H1 (cell line): ENCODE results near the gene RAP2B. TPM values are rescaled to one million over a fixed set of nuclear protein-coding genes. Genes with fewer than 3 reads are reported as not detected.
A peak's percentile ranks its signal among the peaks of the same experiment; 100 is the strongest.

Experiments
- PHF8 ChIP-seq: fragments of 200-600 bp; sonication (generic); conservative IDR thresholded peaks from 2 replicates; pipeline ENCODE4 v1.7.1; 2012; ENCODE audit warnings: low read depth, mild to moderate bottlenecking, inconsistent platforms, low read length, moderate library complexity
- polyA plus RNA-seq, 7 experiments: library from polyadenylated mRNA; depleted of rRNA in 3 of 7; stranded (reverse) in 5 of 7; unstranded in 2 of 7; fragments of >200 nt in 5 of 7; fragments of 200-250 nt in 2 of 7; gene quantifications; 1 replicate in 5 of 7; 2 replicates in 1 of 7; 4 replicates in 1 of 7; pipeline versions ENCODE4 v1.2.1 to v1.2.3, GENCODE V29; 2011 to 2013; ENCODE audit warnings: missing spikeins in 2 of 7, mixed read lengths in 2 of 7
- total RNA-seq: library from RNA; stranded (reverse); fragmentation: NEBNext Ultra II Directional; extraction: Animal tissue kit (Norgen Biotek cat#: 25700); gene quantifications from 2 replicates; pipeline ENCODE4 v1.2.1, GENCODE V29; 2021

The RAP2B gene
- total and polyA plus RNA-seq, 2 of the 8 experiments (the other 6 are each of a cell fraction or from before 2014, with no cell fraction given): 7.5 to 20.3 TPM

DNA sequence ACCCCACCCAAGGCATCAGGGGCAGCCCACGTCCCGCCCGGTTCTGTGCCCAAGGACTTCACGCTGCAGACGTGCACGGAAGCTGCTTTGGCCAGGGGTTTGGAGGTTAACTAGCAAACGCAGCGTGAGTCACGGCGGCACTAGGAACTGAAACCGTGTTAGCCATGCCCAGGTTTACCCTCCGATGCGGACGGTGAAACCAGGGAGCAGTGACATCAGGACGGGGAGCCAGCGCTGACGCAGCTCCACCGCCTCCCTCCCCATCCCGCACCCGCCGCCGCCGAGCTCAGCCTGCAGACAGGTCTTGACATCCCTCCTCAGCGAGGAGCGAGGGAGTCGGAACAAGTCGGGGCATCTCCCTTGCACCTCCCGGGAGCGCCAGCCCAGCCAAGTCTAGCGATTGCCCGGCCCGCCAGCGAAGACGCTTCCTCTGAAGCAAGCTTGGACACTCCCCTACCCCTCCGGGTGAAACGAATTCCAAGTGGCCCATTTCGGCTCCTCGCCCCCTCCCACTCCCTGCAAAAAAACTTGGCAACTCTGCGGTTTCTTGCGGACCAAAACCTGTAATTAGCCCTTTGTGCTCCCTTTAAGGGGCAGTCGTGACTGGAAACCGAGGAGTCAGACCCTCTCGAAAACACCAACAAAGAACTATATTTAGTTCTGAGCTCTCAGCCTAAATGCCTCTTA is 1.4 kb upstream of the RAP2B start (continued):
- TF ChIP-seq PHF8: peak; percentile 11; the same call in 1 of the 2 replicates
